ENCODE data around the gene GGT1. TPM values are rescaled to one million over a fixed set of nuclear protein-coding genes. Genes with fewer than 3 reads are reported as not detected.

Gene GGT1
- total and polyA plus RNA-seq, 2 donors: 4.1 to 7.4 TPM

DNA sequence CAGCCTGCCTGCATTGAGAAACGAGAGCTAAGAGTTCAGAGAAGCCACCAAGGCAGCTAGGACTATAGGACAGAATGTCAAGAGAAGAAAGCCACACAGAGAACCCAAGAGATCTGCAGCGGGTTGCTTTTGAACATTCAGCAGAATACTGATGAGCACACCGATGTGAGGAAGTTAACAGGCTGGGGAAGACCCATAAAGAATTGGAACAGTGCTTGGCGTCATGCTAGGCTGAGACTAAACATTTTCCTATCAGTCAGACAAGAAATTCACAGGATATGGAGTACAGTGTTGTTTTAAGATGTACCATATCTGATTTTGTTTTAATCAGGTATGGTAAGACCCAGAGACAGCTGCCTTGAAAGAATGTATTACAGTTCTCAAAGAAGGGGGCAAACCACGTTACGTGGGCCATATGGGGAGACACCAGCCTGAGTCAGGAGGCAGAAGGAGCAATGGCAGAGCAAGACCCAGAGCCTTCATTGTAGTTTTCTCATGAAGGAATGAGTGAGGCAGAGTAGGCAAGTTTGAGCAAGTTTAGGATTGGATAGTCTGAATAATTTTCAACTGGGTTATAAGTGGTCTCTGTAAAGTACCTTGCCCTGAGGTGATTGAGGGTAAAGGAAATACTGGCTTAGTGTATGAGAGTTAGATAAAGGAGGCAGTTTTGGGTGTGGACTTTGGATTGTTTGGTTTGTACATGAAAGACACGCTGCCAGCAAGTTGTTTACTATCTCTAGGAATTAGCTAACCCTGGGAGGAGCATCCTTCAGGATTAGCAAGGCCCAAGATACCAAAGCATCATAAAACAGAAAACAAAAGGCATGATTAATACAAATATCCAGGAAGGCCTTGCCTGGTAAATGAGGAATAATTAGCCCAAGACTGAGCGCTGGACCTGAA is 24.4 kb upstream of the GGT1 start:
- Histone ChIP-seq H3K4me3 (ENCODE audit: low read depth, low read length) (no peak overlapping the region), H3K27ac (ENCODE audit: low read depth) (no peak overlapping the region), H3K4me1 (ENCODE audit: insufficient read depth) (no peaks in the 10 kb centered on the region), H3K36me3 (ENCODE audit: insufficient read depth) (no peaks in the 10 kb centered on the region)
- no peak for DNase-seq (ENCODE audit: extremely low spot score)
- 45% methylated on average over 8 of the region's 8 CpGs for WGBS

DNA sequence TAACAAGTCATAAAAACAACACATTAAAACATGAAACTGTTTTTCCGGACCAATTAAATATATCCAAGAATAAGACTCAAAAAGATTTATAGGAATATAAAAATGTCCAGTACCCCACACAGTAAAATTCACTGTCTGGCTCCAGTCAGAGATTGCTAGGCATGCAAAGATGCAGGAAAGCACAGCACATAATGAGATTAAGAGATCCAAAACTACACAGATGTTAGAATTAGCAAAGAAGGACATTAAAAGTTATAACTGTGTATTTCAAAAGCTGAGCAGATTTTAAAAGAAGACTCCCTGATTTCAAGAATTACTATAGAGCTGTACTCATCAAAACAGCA is 23.8 kb upstream of the GGT1 start:
- no peak for DNase-seq (ENCODE audit: extremely low spot score)
- WGBS: 20% methylated on average over 1 of the region's 1 CpG
- H3K4me1 ChIP-seq (ENCODE audit: insufficient read depth): no peaks in the 10 kb centered on the region

DNA sequence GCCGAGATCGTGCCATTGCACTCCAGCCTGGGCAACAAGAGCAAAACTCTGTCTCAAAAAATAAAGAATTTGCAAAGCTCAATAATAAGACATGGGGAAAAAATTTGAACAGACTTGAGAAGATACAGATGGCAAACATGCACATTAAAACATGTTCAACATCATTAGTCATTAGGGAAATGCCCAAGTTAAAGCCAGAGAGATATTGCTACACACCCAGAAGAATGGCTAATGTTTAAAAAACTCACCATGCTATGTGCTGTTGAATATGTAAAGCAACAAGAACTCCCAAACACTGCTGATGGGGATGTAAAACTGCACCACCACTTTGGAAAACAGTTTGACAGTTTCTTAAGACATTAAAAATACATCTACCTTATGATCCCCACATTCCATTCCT is 22.7 kb upstream of the GGT1 start:
- WGBS: 77% methylated on average over 2 of the region's 2 CpGs

More for the DNA sequence above, 23.8 kb upstream of the GGT1 start:
- Histone ChIP-seq H3K27ac (ENCODE audit: low read depth) (no peak overlapping the region), H3K4me3 (ENCODE audit: low read depth, low read length) (no peak overlapping the region), H3K36me3 (ENCODE audit: insufficient read depth) (no peaks in the 10 kb centered on the region)

DNA sequence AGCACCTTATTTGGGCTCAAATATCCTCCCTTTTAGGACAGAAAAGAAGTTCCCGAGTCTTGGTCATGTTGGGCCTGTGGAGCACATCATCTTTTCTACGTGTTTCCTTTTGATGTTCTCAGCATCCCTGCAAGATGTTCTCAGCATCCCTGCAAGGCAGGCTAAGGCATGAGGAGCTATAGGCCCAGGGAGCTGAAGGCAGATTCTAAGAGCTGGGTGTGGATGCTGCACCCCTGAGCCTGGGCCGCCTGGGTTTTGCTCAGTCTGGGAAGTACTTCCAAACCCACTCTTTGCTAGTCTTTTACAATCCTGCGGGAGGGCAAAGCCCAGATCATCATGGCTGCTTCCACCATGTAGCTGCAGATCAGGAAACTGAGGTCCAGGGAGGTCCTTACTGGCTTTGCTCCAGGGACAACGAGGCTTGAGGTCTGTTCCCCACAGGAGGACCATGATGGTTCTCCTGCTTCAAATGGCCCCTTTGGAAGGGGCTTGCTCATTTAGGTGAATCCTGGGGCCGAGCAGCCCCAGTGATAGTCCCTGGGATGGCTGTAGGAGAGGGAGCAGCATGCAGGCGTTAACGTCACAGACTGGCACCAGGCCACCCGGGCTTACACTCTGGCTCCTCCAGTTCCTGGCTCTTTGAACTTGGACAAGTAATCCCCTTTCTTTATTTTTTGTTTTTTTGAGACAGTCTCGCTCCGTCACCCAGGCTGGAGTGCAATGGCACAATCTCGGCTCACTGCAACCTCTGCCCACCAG is 20.8 kb upstream of the GGT1 start:
- DNase-seq (ENCODE audit: extremely low spot score): no peak

More for the DNA sequence above, 22.7 kb upstream of the GGT1 start:
- H3K27ac ChIP-seq (ENCODE audit: low read depth): no peak overlapping the region
- H3K36me3 ChIP-seq (ENCODE audit: insufficient read depth): no peaks in the 10 kb centered on the region
- H3K4me3 ChIP-seq (ENCODE audit: low read depth, low read length): no peak overlapping the region
- DNase-seq (ENCODE audit: extremely low spot score): no peak
- no peaks in the 10 kb centered on the region for H3K4me1 ChIP-seq (ENCODE audit: insufficient read depth)

DNA sequence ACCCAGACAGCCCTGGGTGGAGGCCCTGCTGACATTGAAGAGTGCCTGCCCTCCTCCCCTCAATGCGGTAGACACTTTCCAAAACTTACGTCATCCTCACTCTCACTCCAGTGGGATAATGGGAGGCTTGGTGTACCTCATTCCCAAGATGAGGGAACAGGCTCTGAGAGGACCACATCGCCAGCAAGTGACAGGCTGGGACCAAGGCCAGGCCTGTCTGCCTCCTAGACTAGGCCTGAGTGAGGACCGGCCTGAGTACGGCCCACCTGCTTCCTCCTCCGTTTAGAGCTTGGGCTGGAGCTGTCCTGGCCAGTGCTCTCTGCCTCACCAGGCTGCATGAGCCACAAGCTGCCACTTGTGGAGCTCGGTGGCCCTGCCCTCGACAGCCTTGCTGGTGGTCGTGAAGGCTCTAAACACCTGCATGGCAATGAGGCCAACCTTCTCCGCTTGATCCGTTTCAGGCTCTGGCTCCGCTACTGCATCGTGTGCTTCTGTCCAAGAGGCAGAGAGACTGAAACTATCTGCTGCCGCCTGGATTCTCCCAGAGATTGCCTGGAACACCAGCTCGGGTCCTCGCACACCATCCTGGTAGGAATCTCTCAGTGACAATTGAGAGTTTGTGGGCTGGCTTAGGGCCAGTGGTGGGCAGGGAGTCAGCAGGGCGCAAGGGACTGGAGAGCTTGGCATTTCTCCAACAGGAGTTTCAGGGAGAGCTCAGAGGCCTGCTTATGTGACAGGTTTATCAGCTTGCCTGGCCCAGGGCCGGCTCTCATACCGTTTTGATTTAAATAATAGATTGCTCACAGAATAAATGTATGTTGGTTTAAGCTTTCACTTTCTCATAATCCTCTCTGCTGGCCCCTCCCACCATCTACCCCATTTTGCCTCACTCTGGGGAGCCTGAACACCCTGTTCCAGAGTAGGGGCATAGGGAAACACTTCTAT is 19.5 kb upstream of the GGT1 start:
- Histone ChIP-seq H3K4me3 (ENCODE audit: low read depth, low read length) (no peak overlapping the region), H3K27ac (ENCODE audit: low read depth) (no peak overlapping the region), H3K4me1 (ENCODE audit: insufficient read depth) (no peaks in the 10 kb centered on the region), H3K36me3 (ENCODE audit: insufficient read depth) (no peaks in the 10 kb centered on the region)
- WGBS: 27% methylated on average over 19 of the region's 19 CpGs
- peak; percentile 49 for DNase-seq (ENCODE audit: extremely low spot score)

More for the DNA sequence above, 20.8 kb upstream of the GGT1 start:
- 57% methylated on average over 12 of the region's 12 CpGs for WGBS
- Histone ChIP-seq H3K4me3 (ENCODE audit: low read depth, low read length) (no peak overlapping the region), H3K36me3 (ENCODE audit: insufficient read depth) (no peaks in the 10 kb centered on the region), H3K4me1 (ENCODE audit: insufficient read depth) (no peaks in the 10 kb centered on the region), H3K27ac (ENCODE audit: low read depth) (no peak overlapping the region)

DNA sequence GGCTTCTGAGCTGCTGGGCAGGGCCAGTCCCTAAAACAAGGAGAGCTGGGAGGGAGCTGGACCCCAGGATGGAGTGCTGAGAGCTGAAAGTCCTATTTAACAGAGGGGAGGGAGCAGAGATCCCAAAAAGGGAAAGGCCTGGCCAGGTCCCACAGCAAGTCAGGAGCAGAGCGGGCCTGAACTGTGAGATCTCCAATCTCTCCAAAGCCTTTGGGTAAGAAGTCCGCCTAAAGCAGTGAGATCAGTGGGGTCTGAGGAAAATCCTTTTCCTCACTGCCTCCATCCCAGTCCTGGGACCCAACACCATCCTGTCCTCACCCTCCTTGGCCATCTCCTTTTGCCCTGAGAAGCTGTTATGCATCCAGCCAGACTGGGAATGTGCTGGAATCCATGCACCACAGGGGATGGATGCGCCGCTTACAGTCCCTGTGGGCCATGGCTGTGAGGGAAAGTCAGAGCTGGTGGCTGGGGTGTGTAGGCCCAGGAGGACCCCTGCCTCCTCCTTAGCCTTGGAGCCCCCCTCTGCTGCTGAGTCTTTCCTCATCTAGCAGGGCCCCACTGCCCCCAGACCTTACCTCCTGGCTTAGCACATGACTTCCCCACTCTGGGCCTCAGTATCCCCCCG is 18.7 kb upstream of the GGT1 start:
- no peak for DNase-seq (ENCODE audit: extremely low spot score)
- H3K4me3 ChIP-seq (ENCODE audit: low read depth, low read length): no peak overlapping the region
- H3K27ac ChIP-seq (ENCODE audit: low read depth): no peak overlapping the region
- no peaks in the 10 kb centered on the region for H3K4me1 ChIP-seq (ENCODE audit: insufficient read depth)
- WGBS: 56% methylated on average over 5 of the region's 5 CpGs
- H3K36me3 ChIP-seq (ENCODE audit: insufficient read depth): no peaks in the 10 kb centered on the region

DNA sequence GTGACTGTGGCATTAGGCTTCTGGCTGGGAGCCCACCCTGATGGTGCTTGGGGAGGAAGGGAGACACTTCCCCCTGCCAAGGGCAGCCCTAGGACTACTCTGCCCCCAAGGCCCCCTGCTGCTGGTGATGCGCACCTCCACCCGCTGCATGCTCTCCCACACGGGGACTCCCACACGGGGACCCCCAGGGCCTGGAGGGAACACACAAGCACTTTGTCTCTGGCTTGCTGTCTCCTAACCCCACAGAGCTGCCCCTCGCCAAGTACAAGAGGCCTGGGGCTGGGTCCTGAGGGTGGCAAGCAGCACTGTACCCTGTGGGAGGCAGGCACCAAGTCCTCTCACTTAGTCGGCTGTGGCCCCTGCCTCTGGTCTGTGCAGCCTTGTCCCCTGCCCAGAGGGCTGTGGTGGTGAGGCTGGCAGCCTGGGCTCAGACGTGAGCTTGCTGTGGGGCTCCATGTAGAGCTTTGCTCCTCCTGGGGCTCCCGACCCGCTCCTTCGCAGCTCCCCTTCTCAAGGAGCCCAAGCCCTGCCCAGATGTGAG is 18.1 kb upstream of the GGT1 start:
- DNase-seq (ENCODE audit: extremely low spot score): no peak
- Histone ChIP-seq H3K27ac (ENCODE audit: low read depth) (no peak overlapping the region), H3K36me3 (ENCODE audit: insufficient read depth) (no peaks in the 10 kb centered on the region), H3K4me1 (ENCODE audit: insufficient read depth) (no peaks in the 10 kb centered on the region), H3K4me3 (ENCODE audit: low read depth, low read length) (no peak overlapping the region)
- 80% methylated on average over 10 of the region's 10 CpGs for WGBS

DNA sequence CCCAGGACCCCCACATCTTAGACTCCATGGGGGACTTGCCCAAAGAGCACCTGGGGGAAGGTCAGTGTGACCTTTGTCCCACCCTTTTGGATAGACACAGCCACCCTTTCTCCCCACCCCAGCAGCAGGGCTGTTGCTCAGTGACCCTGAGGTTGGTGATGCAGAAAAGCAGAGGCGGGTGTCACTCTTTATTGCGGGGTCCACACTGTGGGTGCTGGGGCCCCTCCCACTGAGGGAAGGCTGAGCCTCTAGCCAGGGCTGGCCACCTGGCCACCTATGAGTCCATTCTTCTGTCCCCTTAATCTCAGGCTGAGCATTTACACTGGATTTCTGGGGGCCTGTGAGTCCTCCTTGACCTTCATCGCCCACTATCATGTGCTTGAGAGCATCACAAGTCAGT is 17.5 kb upstream of the GGT1 start:
- DNase-seq (ENCODE audit: extremely low spot score): no peak
- H3K4me1 ChIP-seq (ENCODE audit: insufficient read depth): no peaks in the 10 kb centered on the region
- no peak overlapping the region for H3K27ac ChIP-seq (ENCODE audit: low read depth)
- H3K36me3 ChIP-seq (ENCODE audit: insufficient read depth): no peaks in the 10 kb centered on the region
- H3K4me3 ChIP-seq (ENCODE audit: low read depth, low read length): no peak overlapping the region
- WGBS: 96% methylated on average over 3 of the region's 3 CpGs

DNA sequence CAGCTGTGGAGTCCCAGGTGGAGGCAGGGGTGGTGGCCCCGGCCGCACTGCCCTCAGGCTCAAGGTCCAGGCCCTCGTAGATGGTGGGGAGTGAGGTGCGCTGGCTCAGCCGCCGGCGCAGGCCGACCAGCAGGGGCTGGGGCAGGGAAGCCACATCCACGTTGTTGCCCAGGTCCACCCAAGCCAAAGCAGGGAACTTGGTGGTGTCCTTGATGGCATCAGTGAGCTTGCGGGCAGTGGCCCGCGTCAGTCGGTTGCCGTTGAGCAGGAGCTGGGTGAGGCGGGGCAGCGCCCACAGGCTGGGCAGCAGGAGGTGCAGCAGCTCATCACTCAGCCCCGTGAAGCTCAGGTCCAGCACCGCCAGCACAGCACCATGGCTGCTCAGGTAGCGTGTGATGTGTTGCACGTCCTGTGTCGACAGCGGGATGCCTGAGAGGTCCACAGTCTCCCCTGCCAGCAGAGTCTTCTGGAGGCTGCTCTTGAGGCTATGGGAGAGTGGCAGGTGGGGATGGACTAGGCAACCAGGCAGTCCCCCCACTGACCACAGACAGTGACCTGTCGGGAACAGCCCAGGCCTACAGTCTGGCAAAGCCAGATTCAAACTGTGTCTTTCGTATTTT is 17.0 kb upstream of the GGT1 start:
- Histone ChIP-seq H3K36me3 (ENCODE audit: insufficient read depth) (no peaks in the 10 kb centered on the region), H3K4me1 (ENCODE audit: insufficient read depth) (no peaks in the 10 kb centered on the region), H3K4me3 (ENCODE audit: low read depth, low read length) (no peak overlapping the region), H3K27ac (ENCODE audit: low read depth) (no peak overlapping the region)
- whole genome bisulfite sequencing: 94% methylated on average over 24 of the region's 24 CpGs
- no peak for DNase-seq (ENCODE audit: extremely low spot score)

DNA sequence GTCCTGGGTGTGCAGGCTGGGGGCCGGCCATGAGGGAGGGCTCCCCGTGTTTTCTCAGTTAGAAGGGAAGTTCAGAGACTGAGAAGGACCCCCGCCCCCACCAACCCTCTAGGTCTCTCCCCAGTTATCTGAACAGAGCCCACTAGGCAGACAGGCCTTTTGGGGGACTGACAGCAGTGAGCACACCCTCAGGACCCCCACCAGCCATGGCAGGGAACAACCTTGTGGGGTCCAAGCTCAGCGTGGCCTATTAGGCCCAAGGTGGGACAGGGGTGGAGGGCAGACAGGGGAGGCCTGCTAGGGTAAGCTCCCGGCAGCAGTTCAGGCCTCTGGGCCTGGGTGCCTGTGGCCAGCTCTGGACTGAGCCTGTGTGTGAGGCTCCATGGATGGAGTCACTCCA is 15.7 kb upstream of the GGT1 start:
- H3K4me1 ChIP-seq (ENCODE audit: insufficient read depth): no peaks in the 10 kb centered on the region
- DNase-seq (ENCODE audit: extremely low spot score): no peak
- no peak overlapping the region for H3K27ac ChIP-seq (ENCODE audit: low read depth)

DNA sequence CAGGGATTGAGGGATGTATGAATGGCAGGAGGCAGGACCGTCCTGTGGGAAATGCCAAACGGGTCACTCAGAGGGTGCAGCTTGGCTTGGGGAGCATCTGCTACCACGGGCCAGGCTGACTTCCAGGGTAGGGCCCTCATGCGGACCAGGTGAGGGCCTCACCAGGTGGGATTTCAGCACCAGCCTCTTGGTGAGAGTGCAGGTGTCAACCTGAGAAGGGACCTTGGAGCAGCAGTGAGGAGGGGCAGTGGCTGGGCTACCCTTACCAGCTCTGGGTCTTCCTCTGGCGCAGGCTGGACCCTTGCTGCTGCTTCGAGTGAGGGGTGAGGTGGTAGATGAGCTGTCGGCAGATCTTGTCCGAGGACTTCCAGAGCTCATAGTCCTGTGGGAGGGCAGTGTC is 15.0 kb upstream of the GGT1 start:
- Histone ChIP-seq H3K4me3 (ENCODE audit: low read depth, low read length) (no peak overlapping the region), H3K4me1 (ENCODE audit: insufficient read depth) (no peaks in the 10 kb centered on the region), H3K27ac (ENCODE audit: low read depth) (no peak overlapping the region), H3K36me3 (ENCODE audit: insufficient read depth) (no peaks in the 10 kb centered on the region)
- no peak for DNase-seq (ENCODE audit: extremely low spot score)
- WGBS: 80% methylated on average over 8 of the region's 8 CpGs

More for the DNA sequence above, 15.7 kb upstream of the GGT1 start:
- no peak overlapping the region for H3K4me3 ChIP-seq (ENCODE audit: low read depth, low read length)
- WGBS: 84% methylated on average over 5 of the region's 5 CpGs
- H3K36me3 ChIP-seq (ENCODE audit: insufficient read depth): no peaks in the 10 kb centered on the region

DNA sequence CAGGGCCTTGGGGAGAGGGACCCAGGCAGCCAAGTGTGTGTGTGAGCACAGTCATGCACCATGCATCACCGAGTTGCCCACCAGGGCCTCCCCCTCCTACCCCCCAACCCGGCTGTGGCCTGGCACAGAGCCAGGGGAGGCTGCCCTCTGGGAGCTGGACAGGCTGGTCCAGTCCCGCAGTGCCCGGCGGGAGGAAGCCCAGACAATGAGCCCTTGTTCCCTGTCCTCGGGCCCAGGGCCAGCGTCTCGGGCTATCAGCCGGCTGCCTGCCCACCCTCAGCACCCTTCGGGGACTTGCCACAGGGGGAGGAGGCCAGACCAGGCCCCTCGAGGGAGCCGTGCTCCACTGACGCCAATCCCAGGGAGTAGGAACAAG is 14.6 kb upstream of the GGT1 start:
- whole genome bisulfite sequencing: 69% methylated on average over 13 of the region's 13 CpGs
- no peak for DNase-seq (ENCODE audit: extremely low spot score)
- no peak overlapping the region for H3K27ac ChIP-seq (ENCODE audit: low read depth)
- H3K36me3 ChIP-seq (ENCODE audit: insufficient read depth): no peaks in the 10 kb centered on the region
- no peak overlapping the region for H3K4me3 ChIP-seq (ENCODE audit: low read depth, low read length)
- no peaks in the 10 kb centered on the region for H3K4me1 ChIP-seq (ENCODE audit: insufficient read depth)

All from urinary bladder (tissue), 4 donors.